ENCODE data around the gene ORMDL1.

DNA sequence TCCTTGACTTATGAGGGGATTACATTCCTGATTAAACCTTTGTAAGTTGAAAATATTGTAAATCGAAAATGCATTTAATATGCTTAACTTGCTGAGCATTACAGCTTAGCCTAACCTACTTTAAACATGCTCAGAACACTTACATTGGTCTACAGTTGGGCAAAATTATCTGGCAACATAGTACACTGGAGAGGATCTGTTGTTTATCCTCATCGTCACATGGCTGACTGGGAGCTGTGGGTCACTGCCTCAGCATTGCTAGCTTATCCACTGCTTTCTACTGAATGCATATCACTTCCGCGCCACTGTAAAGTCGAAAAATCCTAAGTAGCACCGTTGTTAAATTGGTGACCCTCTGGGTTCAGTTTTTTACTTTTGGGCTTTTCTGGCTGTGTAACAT, 13.8 kb upstream of the ORMDL1 start:
- TF ChIP-seq, protein P1, sequence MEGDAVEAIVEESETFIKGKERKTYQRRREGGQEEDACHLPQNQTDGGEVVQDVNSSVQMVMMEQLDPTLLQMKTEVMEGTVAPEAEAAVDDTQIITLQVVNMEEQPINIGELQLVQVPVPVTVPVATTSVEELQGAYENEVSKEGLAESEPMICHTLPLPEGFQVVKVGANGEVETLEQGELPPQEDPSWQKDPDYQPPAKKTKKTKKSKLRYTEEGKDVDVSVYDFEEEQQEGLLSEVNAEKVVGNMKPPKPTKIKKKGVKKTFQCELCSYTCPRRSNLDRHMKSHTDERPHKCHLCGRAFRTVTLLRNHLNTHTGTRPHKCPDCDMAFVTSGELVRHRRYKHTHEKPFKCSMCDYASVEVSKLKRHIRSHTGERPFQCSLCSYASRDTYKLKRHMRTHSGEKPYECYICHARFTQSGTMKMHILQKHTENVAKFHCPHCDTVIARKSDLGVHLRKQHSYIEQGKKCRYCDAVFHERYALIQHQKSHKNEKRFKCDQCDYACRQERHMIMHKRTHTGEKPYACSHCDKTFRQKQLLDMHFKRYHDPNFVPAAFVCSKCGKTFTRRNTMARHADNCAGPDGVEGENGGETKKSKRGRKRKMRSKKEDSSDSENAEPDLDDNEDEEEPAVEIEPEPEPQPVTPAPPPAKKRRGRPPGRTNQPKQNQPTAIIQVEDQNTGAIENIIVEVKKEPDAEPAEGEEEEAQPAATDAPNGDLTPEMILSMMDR (conservative IDR thresholded peaks at IDR 0.05; ENCODE audit: low read length): no peak
- no peak for TF ChIP-seq EZH2phosphoT487 (IDR thresholded peaks at IDR 0.05; ENCODE audit: borderline replicate concordance)

All from Loucy (cell line).